LNCAP (cell line): ENCODE results near the gene SPDYE1.

Experiments used
- TF ChIP-seq, protein P1 (sequence below): fragments of 450-650 bp; IDR thresholded peaks from 2 replicates; pipeline ENCODE4 v1.5.1; 2017; ENCODE audit warnings: mild to moderate bottlenecking

The SPDYE1 gene

DNA sequence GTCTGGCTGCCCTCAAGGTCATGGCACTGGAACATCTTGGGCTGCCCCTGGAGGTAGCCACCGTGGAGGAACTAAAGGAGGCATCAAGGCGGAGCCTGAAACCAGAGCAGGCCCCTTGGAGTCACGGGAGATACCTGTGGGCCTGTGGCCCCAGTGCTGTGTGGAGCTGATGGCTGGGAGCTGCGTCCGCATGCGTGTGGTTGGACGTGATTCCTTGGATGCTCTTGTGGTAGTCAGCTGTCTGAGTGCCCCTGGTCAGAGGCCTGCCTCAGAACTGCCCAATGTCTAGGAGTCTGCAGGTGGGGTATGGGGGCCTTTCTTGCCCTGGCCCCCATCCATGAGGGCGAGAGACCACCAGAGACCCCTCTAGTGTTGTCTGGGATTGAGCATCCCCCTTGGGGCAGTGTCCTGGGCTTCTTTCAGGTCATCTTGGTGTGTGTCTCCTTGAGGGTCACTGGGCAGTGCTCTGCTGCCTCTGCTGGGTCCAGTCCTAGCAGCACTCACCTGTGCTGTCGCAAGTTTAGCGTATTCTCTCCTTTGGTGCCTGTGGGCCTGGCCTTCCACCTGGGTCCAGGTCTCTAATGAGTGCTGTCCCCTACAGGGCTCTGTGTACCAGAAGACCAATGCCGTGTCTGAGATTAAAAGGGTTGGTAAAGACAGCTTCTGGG lies 59.6 kb downstream of the SPDYE1 start:
- TF ChIP-seq, protein P1, sequence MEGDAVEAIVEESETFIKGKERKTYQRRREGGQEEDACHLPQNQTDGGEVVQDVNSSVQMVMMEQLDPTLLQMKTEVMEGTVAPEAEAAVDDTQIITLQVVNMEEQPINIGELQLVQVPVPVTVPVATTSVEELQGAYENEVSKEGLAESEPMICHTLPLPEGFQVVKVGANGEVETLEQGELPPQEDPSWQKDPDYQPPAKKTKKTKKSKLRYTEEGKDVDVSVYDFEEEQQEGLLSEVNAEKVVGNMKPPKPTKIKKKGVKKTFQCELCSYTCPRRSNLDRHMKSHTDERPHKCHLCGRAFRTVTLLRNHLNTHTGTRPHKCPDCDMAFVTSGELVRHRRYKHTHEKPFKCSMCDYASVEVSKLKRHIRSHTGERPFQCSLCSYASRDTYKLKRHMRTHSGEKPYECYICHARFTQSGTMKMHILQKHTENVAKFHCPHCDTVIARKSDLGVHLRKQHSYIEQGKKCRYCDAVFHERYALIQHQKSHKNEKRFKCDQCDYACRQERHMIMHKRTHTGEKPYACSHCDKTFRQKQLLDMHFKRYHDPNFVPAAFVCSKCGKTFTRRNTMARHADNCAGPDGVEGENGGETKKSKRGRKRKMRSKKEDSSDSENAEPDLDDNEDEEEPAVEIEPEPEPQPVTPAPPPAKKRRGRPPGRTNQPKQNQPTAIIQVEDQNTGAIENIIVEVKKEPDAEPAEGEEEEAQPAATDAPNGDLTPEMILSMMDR, result no peak

DNA sequence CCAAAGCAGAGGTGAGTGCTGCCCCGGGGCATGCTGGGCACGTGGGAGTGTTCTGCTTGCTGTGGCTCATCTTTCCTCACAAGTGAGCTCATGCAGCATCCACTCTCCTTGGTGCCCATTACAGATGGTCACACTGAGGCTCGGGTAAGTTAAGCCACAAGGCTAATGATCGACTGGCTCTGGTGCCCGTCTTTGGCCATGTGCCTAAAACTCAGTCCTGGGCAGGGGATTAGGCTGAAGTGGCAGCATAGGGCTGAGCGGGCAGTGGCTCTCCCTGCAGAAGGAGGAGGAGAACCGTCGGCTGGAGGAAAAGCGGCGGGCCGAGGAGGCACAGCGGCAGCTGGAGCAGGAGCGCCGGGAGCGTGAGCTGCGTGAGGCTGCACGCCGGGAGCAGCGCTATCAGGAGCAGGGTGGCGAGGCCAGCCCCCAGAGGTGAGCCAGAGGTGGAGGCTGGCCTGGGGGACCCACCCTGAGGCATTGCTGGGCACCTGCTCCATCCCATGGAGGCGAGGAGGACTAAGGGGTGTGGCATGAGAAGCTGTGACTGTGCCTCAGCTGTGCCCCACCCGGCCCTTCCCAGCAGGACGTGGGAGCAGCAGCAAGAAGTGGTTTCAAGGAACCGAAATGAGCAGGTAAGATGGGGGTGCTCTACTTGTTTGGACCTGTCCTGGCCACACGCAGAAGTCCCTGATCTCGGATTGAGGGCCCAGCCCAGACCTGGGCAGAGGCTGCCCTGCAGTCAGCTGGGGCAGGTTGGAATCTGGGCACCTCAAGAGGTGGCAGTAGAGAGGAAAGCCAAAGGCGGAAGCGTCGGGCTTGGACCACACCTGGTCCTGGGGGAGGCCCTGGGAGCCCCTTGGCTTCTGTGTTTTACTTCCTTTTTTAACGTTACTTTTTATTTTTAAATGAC lies 60.4 kb downstream of the SPDYE1 start:
- TF ChIP-seq, protein P1, result no peak

DNA sequence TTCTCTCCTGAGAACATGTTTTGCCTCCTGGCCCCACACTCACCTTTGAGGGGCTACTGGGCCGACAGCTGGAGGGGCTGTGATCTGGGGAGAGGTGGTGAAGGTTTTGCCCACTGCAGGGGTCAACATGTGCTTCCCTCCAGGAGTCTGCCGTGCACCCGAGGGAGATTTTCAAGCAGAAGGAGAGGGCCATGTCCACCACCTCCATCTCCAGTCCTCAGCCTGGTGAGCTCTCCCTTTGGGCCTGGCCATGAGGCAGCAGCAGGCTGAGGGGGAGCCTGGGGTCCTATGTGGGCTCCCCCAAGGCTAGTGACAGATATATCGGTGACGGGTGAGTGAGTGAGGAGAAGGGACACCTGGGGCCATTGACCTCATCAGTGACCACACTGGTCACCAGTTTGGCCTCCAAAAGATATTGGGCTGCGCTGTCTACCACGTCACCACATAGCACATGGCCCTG lies 61.1 kb downstream of the SPDYE1 start:
- TF ChIP-seq, protein P1, result no peak

DNA sequence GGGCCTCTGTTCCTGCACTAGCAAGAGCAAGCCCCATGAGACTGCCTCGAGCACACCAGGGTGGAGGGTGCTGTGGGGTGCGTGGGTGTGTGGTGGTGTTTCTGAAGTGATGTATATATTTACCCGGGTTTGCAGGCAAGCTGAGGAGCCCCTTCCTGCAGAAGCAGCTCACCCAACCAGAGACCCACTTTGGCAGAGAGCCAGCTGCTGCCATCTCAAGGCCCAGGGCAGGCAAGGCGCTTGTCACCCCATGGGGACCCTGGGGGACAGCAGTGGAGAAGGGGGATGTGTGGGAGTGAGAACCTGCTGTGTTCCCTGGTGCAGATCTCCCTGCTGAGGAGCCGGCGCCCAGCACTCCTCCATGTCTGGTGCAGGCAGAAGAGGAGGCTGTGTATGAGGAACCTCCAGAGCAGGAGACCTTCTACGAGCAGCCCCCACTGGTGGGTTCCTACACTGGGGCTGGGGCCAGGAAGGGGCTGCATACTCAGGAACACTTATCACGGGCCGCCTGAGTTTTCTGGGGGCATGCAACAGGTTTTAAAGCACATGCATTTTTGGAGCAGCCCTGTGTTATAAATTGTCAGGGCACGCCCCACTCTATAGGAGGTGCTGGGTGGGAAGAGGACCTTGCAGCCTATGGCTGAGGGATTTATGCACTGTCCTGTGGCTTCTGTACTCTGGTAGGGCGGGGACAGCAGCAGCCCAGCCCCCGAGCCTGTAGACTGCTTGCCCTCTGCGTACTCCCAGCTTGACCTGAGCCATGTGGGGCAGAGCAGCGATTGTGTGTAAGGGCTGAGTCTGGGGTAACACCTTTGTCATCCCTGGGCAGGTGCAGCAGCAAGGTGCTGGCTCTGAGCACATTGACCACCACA lies 61.8 kb downstream of the SPDYE1 start:
- TF ChIP-seq, protein P1, result no peak
